Chondrocyte (in vitro differentiated cells): Measurements from ENCODE around the gene AMDHD2. TPM values are rescaled to one million over a fixed set of nuclear protein-coding genes. Genes with fewer than 3 reads are reported as not detected.
"Not testable (repeated sequence)": the region's sequence is repeated elsewhere in the genome, so short reads cannot be mapped to it uniquely, and the experiment has no call there.

ENCODE experiments used
- DNase-seq: peaks from one replicate; pipeline ENCODE4 v3.0.0; 2021; ENCODE audit warnings: mixed read lengths, low spot score
- H3K27ac Mint-ChIP-seq: one replicate; pipeline ENCODE4 v1.8.0; 2021; ENCODE audit warnings: mild to moderate bottlenecking, moderate library complexity, mixed read lengths; ENCODE audit not compliant: unreplicated experiment
- H3K27me3 Mint-ChIP-seq: 2 replicates; pipeline ENCODE4 v1.8.0; 2021; ENCODE audit warnings: low read depth, mixed read lengths
- H3K36me3 Mint-ChIP-seq: 2 replicates; pipeline ENCODE4 v1.8.0; 2021; ENCODE audit warnings: low read depth, mixed read lengths
- H3K4me1 Mint-ChIP-seq: 2 replicates; pipeline ENCODE4 v1.8.0; 2021; ENCODE audit warnings: low read depth, mild to moderate bottlenecking, mixed read lengths
- H3K4me3 Mint-ChIP-seq: one replicate; pipeline ENCODE4 v1.8.0; 2021; ENCODE audit warnings: mild to moderate bottlenecking, moderate library complexity, mixed read lengths; ENCODE audit not compliant: unreplicated experiment
- H3K9me3 Mint-ChIP-seq: 2 replicates; pipeline ENCODE4 v1.8.0; 2021; ENCODE audit warnings: low read depth, mixed read lengths
- CTCF ChIP-seq: fragments of 200-600 bp; sonication (generic); IDR thresholded peaks from 2 replicates; pipeline ENCODE4 v1.5.0; 2021; ENCODE audit warnings: antibody characterized with exemption, mild to moderate bottlenecking, moderate library complexity
- total RNA-seq: library from RNA; stranded (reverse); gene quantifications from 3 replicates; pipeline ENCODE4 v1.2.1, GENCODE V29; 2021

The AMDHD2 gene
- total RNA-seq, 1 donor from 2014 or later, result 37.0 TPM

- Mint-ChIP-seq H3K9me3 (no peaks in the 10 kb centered on the region), H3K27ac (no peak overlapping the region), H3K36me3 (no peaks in the 10 kb centered on the region), H3K4me3 (peak overlapping the region; percentile 58), H3K4me1 (peaks cover 23% of the 10 kb centered on the region), H3K27me3 (no peaks in the 10 kb centered on the region)
- DNase-seq, result no peak
- no peak for TF ChIP-seq CTCF
Observed at GRCh38 chr16:2475413-2476344, 44.5 kb upstream of the AMDHD2 start.

GRCh38 chr16:2476345-2476720 is 43.8 kb upstream of the AMDHD2 start:
- Mint-ChIP-seq H3K4me3 (peak overlapping the region; percentile 58), H3K9me3 (no peaks in the 10 kb centered on the region), H3K36me3 (no peaks in the 10 kb centered on the region), H3K27ac (no peak overlapping the region), H3K4me1 (peaks cover 23% of the 10 kb centered on the region), H3K27me3 (no peaks in the 10 kb centered on the region)
- DNase-seq, result no peak
- TF ChIP-seq CTCF, result no peak

DNA sequence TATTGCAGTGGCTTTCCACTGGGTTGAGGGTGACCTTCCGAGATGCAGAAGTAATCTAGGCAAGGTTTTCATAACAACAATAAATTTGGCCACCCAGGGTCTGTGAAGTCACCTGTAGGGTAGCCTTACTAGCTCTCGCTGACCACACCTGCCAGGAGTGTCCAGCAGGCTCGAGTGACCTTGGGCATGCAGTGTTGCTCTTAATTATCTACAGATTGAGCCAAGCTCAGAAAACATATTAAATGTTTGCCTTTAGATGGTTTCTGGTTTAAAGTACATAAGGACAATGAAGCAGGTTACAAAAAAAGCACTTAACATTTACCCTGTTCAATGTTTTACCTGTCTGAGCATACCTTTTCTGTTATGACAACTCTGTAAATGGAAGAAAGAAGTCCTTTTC is 43.4 kb upstream of the AMDHD2 start:
- no peaks in the 10 kb centered on the region for H3K27me3 Mint-ChIP-seq
- peak overlapping the region; percentile 58 for H3K4me3 Mint-ChIP-seq
- H3K27ac Mint-ChIP-seq, result no peak overlapping the region
- no peak for DNase-seq
- no peaks in the 10 kb centered on the region for H3K9me3 Mint-ChIP-seq
- H3K36me3 Mint-ChIP-seq, result no peaks in the 10 kb centered on the region
- no peak for TF ChIP-seq CTCF
- H3K4me1 Mint-ChIP-seq, result peaks cover 23% of the 10 kb centered on the region

DNA sequence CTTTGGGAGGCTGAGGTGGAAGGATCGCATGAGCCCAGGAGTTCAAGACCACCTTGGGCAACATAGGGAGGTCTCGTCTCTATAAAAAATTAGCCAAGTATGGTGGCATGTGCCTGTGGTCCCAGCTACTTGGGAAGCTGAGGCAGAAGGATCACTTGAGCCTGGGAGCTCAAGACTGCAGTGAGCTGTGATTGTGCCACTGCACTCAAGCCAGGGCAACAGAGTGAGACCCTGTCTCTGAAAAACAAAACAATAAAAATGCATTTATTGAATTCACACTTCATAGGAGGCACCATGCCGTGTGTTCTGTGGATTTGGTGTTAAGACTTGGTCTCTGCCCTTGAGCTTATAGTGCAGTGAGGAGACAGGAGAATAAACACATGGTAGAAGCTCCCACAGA is 42.8 kb upstream of the AMDHD2 start:
- no peak for DNase-seq
- peaks cover 23% of the 10 kb centered on the region for H3K4me1 Mint-ChIP-seq
- H3K27me3 Mint-ChIP-seq, result no peaks in the 10 kb centered on the region
- H3K4me3 Mint-ChIP-seq, result no peak overlapping the region
- H3K36me3 Mint-ChIP-seq, result no peaks in the 10 kb centered on the region
- no peaks in the 10 kb centered on the region for H3K9me3 Mint-ChIP-seq
- TF ChIP-seq CTCF, result no peak
- no peak overlapping the region for H3K27ac Mint-ChIP-seq

GRCh38 chr16:2478279-2478678 is 41.9 kb upstream of the AMDHD2 start:
- no peak for TF ChIP-seq CTCF
- Mint-ChIP-seq H3K4me3 (no peak overlapping the region), H3K27ac (no peak overlapping the region), H3K36me3 (no peaks in the 10 kb centered on the region), H3K27me3 (no peaks in the 10 kb centered on the region), H3K9me3 (no peaks in the 10 kb centered on the region), H3K4me1 (peaks cover 24% of the 10 kb centered on the region)
- DNase-seq, result no peak

- H3K9me3 Mint-ChIP-seq, H3K4me3 Mint-ChIP-seq, H3K27me3 Mint-ChIP-seq, DNase-seq, H3K27ac Mint-ChIP-seq, H3K36me3 Mint-ChIP-seq: not testable (repeated sequence)
- H3K4me1 Mint-ChIP-seq, result peaks cover 22% of the 10 kb centered on the region
Observed at GRCh38 chr16:2479996-2480395, 40.2 kb upstream of the AMDHD2 start.
